HepG2 (cell line): ENCODE measurements around the gene FCER1G. TPM values are rescaled to one million over a fixed set of nuclear protein-coding genes. Genes with fewer than 3 reads are reported as not detected.

Source experiments
- ARNT ChIP-seq: fragments of 450-650 bp; IDR thresholded peaks from 2 replicates; pipeline ENCODE4 v1.6.1; 2017
- CENPBD1 ChIP-seq: sonication (generic); formaldehyde crosslinking; IDR thresholded peaks from 2 replicates; pipeline ENCODE4 v1.8.0; 2022; ENCODE audit warnings: missing genetic modification reagents, low read depth, mild to moderate bottlenecking, borderline replicate concordance
- DMAP1 ChIP-seq: IDR thresholded peaks from 2 replicates; pipeline ENCODE4 v1.6.1; 2016
- E2F5 ChIP-seq: sonication (generic); formaldehyde crosslinking; conservative IDR thresholded peaks from 2 replicates; pipeline ENCODE4 v1.4.0; 2020; ENCODE audit warnings: missing genetic modification reagents
- ETV6 ChIP-seq: sonication (generic); formaldehyde crosslinking; conservative IDR thresholded peaks from 2 replicates; pipeline ENCODE4 v1.4.0; 2020; ENCODE audit warnings: missing genetic modification reagents
- GTF2F1 ChIP-seq: fragments of 150-350 bp; IDR thresholded peaks from 2 replicates; pipeline ENCODE4 v1.6.1; 2014; ENCODE audit warnings: low read length
- HMG20A ChIP-seq: IDR thresholded peaks from 2 replicates; pipeline ENCODE4 v1.6.1; 2016; ENCODE audit warnings: borderline replicate concordance
- KAT2B ChIP-seq: fragments of 150-350 bp; IDR thresholded peaks from 2 replicates; pipeline ENCODE4 v1.6.1; 2014; ENCODE audit warnings: low read depth, low read length, borderline replicate concordance
- KDM2A ChIP-seq: sonication (generic); formaldehyde crosslinking; IDR thresholded peaks from 2 replicates; pipeline ENCODE4 v1.4.0; 2020; ENCODE audit warnings: low read depth, missing genetic modification reagents, borderline replicate concordance
- MLXIP ChIP-seq: sonication (generic); formaldehyde crosslinking; IDR thresholded peaks from 2 replicates; pipeline ENCODE4 v1.9.0; 2021; ENCODE audit warnings: missing genetic modification reagents, borderline replicate concordance
- NR2C2 ChIP-seq: sonication (generic); formaldehyde crosslinking; IDR thresholded peaks from 2 replicates; pipeline ENCODE4 v1.4.0; 2020; ENCODE audit warnings: missing genetic modification reagents, mild to moderate bottlenecking, moderate library complexity, borderline replicate concordance
- PLRG1 ChIP-seq: fragments of 450-650 bp; conservative IDR thresholded peaks from 2 replicates; pipeline ENCODE4 v1.6.1; 2016
- POLR2A ChIP-seq, 2 experiments: IDR thresholded peaks; 2 replicates each; pipeline ENCODE4 v1.6.1; 2011; ENCODE audit warnings: low read depth in 2 of 2, low read length in 2 of 2, mild to moderate bottlenecking in 1 of 2, moderate library complexity in 1 of 2; ENCODE audit not compliant: insufficient read depth in 1 of 2
- RBM22 ChIP-seq: fragments of 200-400 bp; formaldehyde crosslinking; optimal IDR thresholded peaks from 2 replicates; pipeline ENCODE3; 2017; ENCODE audit warnings: mild to moderate bottlenecking, low read length, moderate library complexity
- RBM39 ChIP-seq: fragments of 200-400 bp; formaldehyde crosslinking; IDR thresholded peaks from one replicate; pipeline ENCODE4 v1.6.1; 2018; ENCODE audit warnings: antibody characterized with exemption, mild to moderate bottlenecking, low read depth, low read length; ENCODE audit not compliant: poor library complexity, severe bottlenecking
- ZBTB1 ChIP-seq: sonication (generic); formaldehyde crosslinking; IDR thresholded peaks from 2 replicates; pipeline ENCODE4 v1.4.0; 2020; ENCODE audit warnings: missing genetic modification reagents, borderline replicate concordance
- ZBTB14 ChIP-seq: sonication (generic); formaldehyde crosslinking; IDR thresholded peaks from 2 replicates; pipeline ENCODE4 v1.4.0; 2020; ENCODE audit warnings: missing genetic modification reagents
- ZBTB20 ChIP-seq: sonication (generic); formaldehyde crosslinking; IDR thresholded peaks from 2 replicates; pipeline ENCODE4 v1.8.1; 2023; ENCODE audit warnings: missing genetic modification reagents, low read depth, mild to moderate bottlenecking, borderline replicate concordance
- ZBTB7B ChIP-seq: sonication (generic); formaldehyde crosslinking; IDR thresholded peaks from 2 replicates; pipeline ENCODE4 v1.4.0; 2020; ENCODE audit warnings: missing genetic modification reagents
- ZKSCAN1 ChIP-seq: fragments of 150-350 bp; IDR thresholded peaks from 2 replicates; pipeline ENCODE4 v1.6.1; 2014; ENCODE audit warnings: low read length
- ZNF280D ChIP-seq: sonication (generic); formaldehyde crosslinking; IDR thresholded peaks from 2 replicates; pipeline ENCODE4 v1.5.1; 2020; ENCODE audit warnings: mild to moderate bottlenecking, missing genetic modification reagents
- ZNF33A ChIP-seq: sonication (generic); formaldehyde crosslinking; IDR thresholded peaks from 2 replicates; pipeline ENCODE4 v1.5.1; 2020; ENCODE audit warnings: missing genetic modification reagents, mild to moderate bottlenecking, moderate library complexity, borderline replicate concordance
- ZNF567 ChIP-seq: sonication (generic); formaldehyde crosslinking; IDR thresholded peaks from 2 replicates; pipeline ENCODE4 v1.8.1; 2023; ENCODE audit warnings: mild to moderate bottlenecking, missing genetic modification reagents, borderline replicate concordance
- ZNF605 ChIP-seq: sonication (generic); formaldehyde crosslinking; IDR thresholded peaks from 2 replicates; pipeline ENCODE4 v1.8.0; 2022; ENCODE audit warnings: mild to moderate bottlenecking, missing genetic modification reagents
- polyA plus RNA-seq, 8 experiments: library from polyadenylated mRNA; depleted of rRNA in 3 of 8; stranded (reverse) in 7 of 8; unstranded in 1 of 8; fragments of >200 nt; fragmentation: Illumina TruSeq in 4 of 8; extraction: Trizol in 4 of 8; gene quantifications; 2 replicates each; pipeline versions ENCODE4 v1.2.1 to v1.2.3, GENCODE V29; 2011 to 2016; ENCODE audit warnings: low read depth in 4 of 8, missing spikeins in 1 of 8, mixed read lengths in 1 of 8; ENCODE audit not compliant: insufficient read depth in 1 of 8
- total RNA-seq, 5 experiments: library from RNA; depleted of rRNA; stranded (reverse); fragments of >200 nt; fragmentation: Illumina TruSeq; extraction: Trizol; gene quantifications; 2 replicates each; pipeline ENCODE4 v1.2.3, GENCODE V29; 2016; ENCODE audit warnings: low read depth in 1 of 5

The FCER1G gene
- total and polyA plus RNA-seq, 2 of the 13 experiments (the other 11 are each of a cell fraction or from before 2014, with no cell fraction given): 1.3 to 6.4 TPM

GRCh38 chr1:161238039-161238473 lies 23.0 kb downstream of the FCER1G start, which contains the start of gene NR1I3 (continued):
- TF ChIP-seq ZNF280D (CRISPR knock-in tag) (no peak), ZBTB20 (CRISPR knock-in tag) (peak; percentile 57; the same call in 1 of the 2 replicates), POLR2A (IDR thresholded peaks at IDR 0.05; ENCODE audit: insufficient read depth in 1 of 2, low read depth in 2 of 2, low read length in 2 of 2) (no peak), ZNF33A (CRISPR knock-in tag) (0 out of 2 replicates have a peak, but pooled peaks have one; percentile 46), KAT2B (no peak), ZNF567 (CRISPR knock-in tag) (peak; percentile 15; the same call in 1 of the 2 replicates), NR2C2 (CRISPR knock-in tag) (peak; percentile 70; the same call in 1 of the 2 replicates), E2F5 (CRISPR knock-in tag) (no peak), HMG20A (CRISPR knock-in tag) (peak; percentile 71; the same call in 1 of the 2 replicates), ZBTB7B (CRISPR knock-in tag) (no peak), GTF2F1 (no peak), PLRG1 (no peak), ZKSCAN1 (no peak), DMAP1 (CRISPR knock-in tag) (no peak), ETV6 (CRISPR knock-in tag) (no peak), RBM39 (no peak), RBM22 (no peak), KDM2A (CRISPR knock-in tag) (no peak), ARNT (no peak), ZNF605 (CRISPR knock-in tag) (0 out of 2 replicates have a peak, but pooled peaks have one; percentile 46), ZBTB1 (CRISPR knock-in tag) (no peak), ZBTB14 (CRISPR knock-in tag) (no peak), MLXIP (CRISPR knock-in tag) (no peak), CENPBD1 (CRISPR knock-in tag) (no peak)
